ENCODE data around the gene COMP.

COMP gene

GRCh38 chr19:18783958-18784785 lies 6.9 kb downstream of the COMP start:
- in situ Hi-C loops (cut with MboI; ENCODE audit: low sequenced_read_pairs) = no loop called here

DNA sequence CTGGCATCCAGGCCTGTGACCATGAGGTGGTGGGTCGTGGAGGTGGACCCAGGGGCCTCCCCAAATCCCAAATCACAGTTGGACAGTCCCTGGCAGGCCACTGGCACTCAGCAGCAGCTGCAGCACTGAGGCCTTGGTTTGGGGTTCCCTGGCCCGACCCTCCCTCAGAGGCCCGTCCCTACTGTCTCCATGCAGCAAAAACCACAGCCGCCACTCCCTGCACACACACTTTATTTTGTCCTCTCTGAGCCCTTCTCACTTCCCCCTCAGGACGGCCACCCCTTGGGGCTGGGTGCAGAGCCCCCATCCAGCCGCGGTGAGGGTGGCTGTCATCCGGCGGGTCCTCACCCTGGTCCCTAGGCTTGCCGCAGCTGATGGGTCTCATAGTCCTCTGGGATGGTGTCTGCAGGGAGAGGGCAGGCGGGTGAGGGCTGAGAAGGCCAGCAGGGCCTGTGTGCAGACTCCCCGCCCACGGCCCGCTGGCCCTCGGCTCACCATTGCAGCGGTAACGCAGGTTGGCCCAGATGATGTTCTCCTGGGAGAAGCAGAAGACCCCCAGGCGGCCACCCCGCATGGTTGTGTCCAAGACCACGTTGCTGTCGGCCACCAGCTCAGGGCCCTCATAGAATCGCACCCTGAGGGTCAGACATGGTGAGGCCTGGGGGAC lies 8.4 kb downstream of the COMP start:
- in situ Hi-C loops (cut with MboI; ENCODE audit: low sequenced_read_pairs) = no loop called here

GRCh38 chr19:18781885-18782527 lies 9.1 kb downstream of the COMP start:
- in situ Hi-C loops (cut with MboI; ENCODE audit: low sequenced_read_pairs) = no loop called here

DNA sequence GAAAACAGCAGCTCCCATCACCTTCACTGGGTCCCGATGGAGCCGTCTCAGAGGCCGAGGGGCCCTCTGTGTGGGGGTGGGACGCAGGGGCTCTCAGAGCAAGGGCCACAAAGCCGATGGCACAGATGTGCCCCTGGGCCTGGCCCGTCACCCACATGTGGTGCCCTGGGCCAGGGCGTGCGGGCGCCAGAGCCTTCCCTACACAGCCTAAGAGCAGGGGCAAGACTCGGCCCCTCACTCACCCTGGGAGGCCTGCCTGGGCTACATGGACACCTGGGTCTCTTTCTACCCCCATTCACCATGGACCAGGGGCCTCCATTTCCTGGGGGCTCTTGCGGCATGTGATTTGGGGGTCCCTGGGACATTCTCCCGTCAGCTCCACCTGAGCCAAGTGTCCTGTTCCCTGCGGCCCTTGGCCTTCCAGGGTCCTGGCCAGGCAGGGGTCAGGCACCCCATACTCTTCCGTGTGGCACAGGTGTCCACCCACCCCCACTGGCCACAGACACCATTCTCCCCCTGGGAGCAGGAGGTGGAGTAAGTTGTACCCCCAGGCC lies 10.0 kb downstream of the COMP start:
- in situ Hi-C loops (cut with MboI; ENCODE audit: low sequenced_read_pairs) = no loop called here

- in situ Hi-C loops (cut with MboI; ENCODE audit: low sequenced_read_pairs) = no loop called here
These were observed 10.5 kb downstream of the COMP start for GRCh38 chr19:18780631-18781030.

DNA sequence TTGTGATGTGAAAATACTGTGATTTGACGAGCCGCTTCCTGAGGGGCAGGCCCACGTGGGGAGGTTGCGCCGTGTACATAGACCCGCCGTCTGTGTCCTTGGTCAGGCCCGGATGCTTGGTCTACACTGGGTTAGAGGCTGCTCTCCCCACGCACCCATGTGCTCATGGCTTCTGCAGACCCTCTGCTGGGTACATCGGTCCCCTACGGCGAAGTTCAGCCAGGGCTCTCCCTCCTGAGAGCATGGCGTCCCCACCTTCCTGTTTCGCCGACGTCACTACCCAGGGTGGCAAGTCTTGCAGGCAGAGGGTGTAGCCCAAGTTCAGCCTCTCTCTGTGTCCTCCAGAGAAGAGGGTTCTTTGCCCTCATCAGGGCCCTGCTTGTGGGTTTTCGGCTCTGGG lies 11.0 kb downstream of the COMP start:
- in situ Hi-C loops (cut with MboI; ENCODE audit: low sequenced_read_pairs) = no loop called here

GRCh38 chr19:18778826-18779495 lies 12.1 kb downstream of the COMP start:
- in situ Hi-C loops (cut with MboI; ENCODE audit: low sequenced_read_pairs) = no loop called here

DNA sequence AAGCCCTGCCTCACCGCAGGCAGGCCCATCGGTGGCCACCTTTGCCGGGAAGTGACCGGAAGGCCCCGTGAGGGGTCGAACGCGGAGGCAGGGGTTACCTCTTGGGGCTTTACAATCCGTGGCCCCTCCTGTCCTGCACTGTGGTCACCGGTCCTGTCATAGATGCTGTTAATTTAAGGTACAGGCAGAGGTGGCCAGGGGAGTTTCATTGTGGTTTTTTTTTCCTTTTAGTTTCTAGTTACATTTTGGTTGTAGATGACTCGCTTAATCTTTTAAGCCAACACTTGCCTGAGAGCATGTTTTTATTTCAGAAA lies 13.1 kb downstream of the COMP start:
- in situ Hi-C loops (cut with MboI; ENCODE audit: low sequenced_read_pairs) = no loop called here

DNA sequence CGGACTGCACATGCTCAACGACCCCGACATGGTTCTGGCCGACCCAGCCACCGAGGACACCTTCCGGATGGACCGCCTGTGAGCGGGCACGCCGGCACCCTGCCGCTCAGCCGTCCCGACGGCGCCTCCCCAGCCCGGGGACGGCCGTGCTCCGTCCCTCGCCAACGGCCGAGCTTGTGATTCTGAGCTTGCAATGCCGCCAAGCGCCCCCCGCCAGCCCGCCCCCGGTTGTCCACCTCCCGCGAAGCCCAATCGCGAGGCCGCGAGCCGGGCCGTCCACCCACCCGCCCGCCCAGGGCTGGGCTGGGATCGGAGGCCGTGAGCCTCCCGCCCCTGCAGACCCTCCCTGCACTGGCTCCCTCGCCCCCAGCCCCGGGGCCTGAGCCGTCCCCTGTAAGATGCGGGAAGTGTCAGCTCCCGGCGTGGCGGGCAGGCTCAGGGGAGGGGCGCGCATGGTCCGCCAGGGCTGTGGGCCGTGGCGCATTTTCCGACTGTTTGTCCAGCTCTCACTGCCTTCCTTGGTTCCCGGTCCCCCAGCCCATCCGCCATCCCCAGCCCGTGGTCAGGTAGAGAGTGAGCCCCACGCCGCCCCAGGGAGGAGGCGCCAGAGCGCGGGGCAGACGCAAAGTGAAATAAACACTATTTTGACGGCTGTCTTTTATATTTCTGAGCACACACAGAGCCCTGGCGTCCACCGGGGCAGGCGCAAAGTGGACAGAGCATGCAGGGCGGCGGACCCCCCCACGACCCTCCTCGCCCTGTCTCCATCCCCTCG lies 13.6 kb downstream of the COMP start:
- in situ Hi-C loops (cut with MboI; ENCODE audit: low sequenced_read_pairs) = no loop called here

- in situ Hi-C loops (cut with MboI; ENCODE audit: low sequenced_read_pairs) = no loop called here
These were observed 14.4 kb downstream of the COMP start for GRCh38 chr19:18776736-18777135.

GRCh38 chr19:18776288-18776594 lies 14.9 kb downstream of the COMP start:
- in situ Hi-C loops (cut with MboI; ENCODE audit: low sequenced_read_pairs) = no loop called here

DNA sequence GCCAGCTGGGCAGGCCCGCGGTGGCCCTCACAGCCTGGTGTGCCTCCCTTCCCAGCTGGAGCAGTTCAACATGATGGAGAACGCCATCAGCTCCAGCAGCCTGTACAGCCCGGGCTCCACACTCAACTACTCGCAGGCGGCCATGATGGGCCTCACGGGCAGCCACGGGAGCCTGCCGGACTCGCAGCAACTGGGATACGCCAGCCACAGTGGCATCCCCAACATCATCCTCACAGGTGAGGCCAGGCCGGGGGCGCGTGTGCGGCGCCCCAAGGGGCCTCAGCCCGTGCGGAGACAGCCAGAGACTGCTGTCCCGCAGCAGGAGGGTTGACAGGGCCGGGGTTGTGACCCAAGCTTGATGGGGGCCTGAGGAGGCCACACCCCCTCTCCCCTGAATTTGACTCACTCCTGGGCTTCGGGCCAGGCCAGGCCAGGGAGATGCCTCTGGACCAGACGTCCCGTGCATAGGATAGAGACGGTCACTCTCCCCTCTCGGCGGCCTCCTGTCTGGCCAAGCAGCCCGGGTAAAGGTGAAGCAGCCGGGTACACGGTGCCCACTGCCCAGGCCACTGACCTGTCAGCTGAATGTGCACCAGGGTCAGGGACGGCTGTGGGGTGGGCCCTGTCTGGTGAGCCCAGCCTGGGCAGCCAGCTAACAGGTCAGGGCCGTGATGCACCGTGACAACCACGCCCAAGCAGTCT lies 15.4 kb downstream of the COMP start:
- in situ Hi-C loops (cut with MboI; ENCODE audit: low sequenced_read_pairs) = no loop called here

- in situ Hi-C loops (cut with MboI; ENCODE audit: low sequenced_read_pairs) = no loop called here
These were observed 16.2 kb downstream of the COMP start for GRCh38 chr19:18774782-18775444.

DNA sequence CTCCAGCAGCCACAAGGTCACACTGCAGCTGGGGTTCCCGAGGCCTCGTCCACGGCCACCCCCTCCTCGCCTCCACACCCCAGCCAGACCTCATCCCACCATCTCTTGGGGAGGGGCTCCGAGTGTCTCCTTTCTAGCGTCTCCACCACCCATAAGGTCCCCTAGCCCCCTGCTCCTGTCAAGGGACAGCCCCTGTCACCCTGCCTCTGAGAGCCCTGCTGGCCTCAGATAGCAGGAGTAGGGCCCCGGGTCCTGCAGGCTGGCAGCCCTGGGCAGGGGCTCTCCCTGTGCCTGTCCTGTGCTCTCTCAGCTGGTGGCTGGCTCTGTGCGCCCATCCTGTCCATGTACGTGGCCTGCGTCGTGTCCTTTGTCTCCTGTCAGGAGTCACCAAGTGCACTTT lies 17.0 kb downstream of the COMP start:
- in situ Hi-C loops (cut with MboI; ENCODE audit: low sequenced_read_pairs) = no loop called here

- in situ Hi-C loops (cut with MboI; ENCODE audit: low sequenced_read_pairs) = no loop called here
These were observed 17.4 kb downstream of the COMP start for GRCh38 chr19:18773682-18774081.

GRCh38 chr19:18772620-18773587 lies 18.2 kb downstream of the COMP start:
- in situ Hi-C loops (cut with MboI; ENCODE audit: low sequenced_read_pairs) = no loop called here

GRCh38 chr19:18771328-18772242 lies 19.5 kb downstream of the COMP start:
- in situ Hi-C loops (cut with MboI; ENCODE audit: low sequenced_read_pairs) = no loop called here
